ENCODE measurements around the gene PIGT.

Gene PIGT

GRCh38 chr20:45372646-45373352, 43.1 kb upstream of the PIGT start:
- no peak for TF ChIP-seq CTCF (IDR thresholded peaks at IDR 0.05; ENCODE audit: low read depth, low read length)
- no peak for DNase-seq (ENCODE audit: extremely low read depth, low read depth)

- TF ChIP-seq CTCF (IDR thresholded peaks at IDR 0.05; ENCODE audit: low read depth, low read length): peak; percentile 92
- DNase-seq (ENCODE audit: extremely low read depth, low read depth): no peak
Measured at GRCh38 chr20:45373353-45374100, 42.4 kb upstream of the PIGT start.

- TF ChIP-seq CTCF (IDR thresholded peaks at IDR 0.05; ENCODE audit: low read depth, low read length): no peak
- no peak for DNase-seq (ENCODE audit: extremely low read depth, low read depth)
Measured at GRCh38 chr20:45374101-45374467, 41.9 kb upstream of the PIGT start.

- DNase-seq (ENCODE audit: extremely low read depth, low read depth): no peak
- no peak for TF ChIP-seq CTCF (IDR thresholded peaks at IDR 0.05; ENCODE audit: low read depth, low read length)
Measured at GRCh38 chr20:45374966-45375365, 41.0 kb upstream of the PIGT start.

GRCh38 chr20:45377269-45377668, 38.7 kb upstream of the PIGT start:
- no peak for DNase-seq (ENCODE audit: extremely low read depth, low read depth)
- no peak for TF ChIP-seq CTCF (IDR thresholded peaks at IDR 0.05; ENCODE audit: low read depth, low read length)

GRCh38 chr20:45378191-45378590, 37.8 kb upstream of the PIGT start, which contains the start of gene TP53TG5:
Gene TP53TG5, minus strand, starts transcription at chr20:45378325. Its CDS starts 89 bp downstream, at chr20:45378236.
- DNase-seq (ENCODE audit: extremely low read depth, low read depth): no peak
- no peak for TF ChIP-seq CTCF (IDR thresholded peaks at IDR 0.05; ENCODE audit: low read depth, low read length)

- no peak for TF ChIP-seq CTCF (IDR thresholded peaks at IDR 0.05; ENCODE audit: low read depth, low read length)
- no peak for DNase-seq (ENCODE audit: extremely low read depth, low read depth)
Measured at GRCh38 chr20:45387274-45387673, 28.7 kb upstream of the PIGT start.

Data from AG09319 (cell line).